ENCODE data around the gene CACNA1A.

Gene CACNA1A

GRCh38 chr19:13286195-13286985 is 219.9 kb downstream of the CACNA1A start:
- no peak overlapping the region for H3K4me3 ChIP-seq (ENCODE audit: low read depth in 1 of 2, low read length in 2 of 2)
- no peaks in the 10 kb centered on the region for H3K9me3 ChIP-seq (ENCODE audit: control insufficient read depth in 1 of 2, low read length in 2 of 2)
- H3K27me3 ChIP-seq (ENCODE audit: low read depth, low read length) = no peaks in the 10 kb centered on the region
- no peaks in the 10 kb centered on the region for H3K36me3 ChIP-seq (ENCODE audit: control insufficient read depth in 1 of 2, insufficient read depth in 2 of 2, low read length in 2 of 2)
- no peak overlapping the region for H3K27ac ChIP-seq (ENCODE audit: low read length)
- H3K4me1 ChIP-seq (ENCODE audit: control insufficient read depth in 1 of 2, insufficient read depth in 2 of 2, low read length in 2 of 2) = no peaks in the 10 kb centered on the region

GRCh38 chr19:13284929-13285928 is 221.1 kb downstream of the CACNA1A start:
- Histone ChIP-seq H3K36me3 (ENCODE audit: control insufficient read depth in 1 of 2, insufficient read depth in 2 of 2, low read length in 2 of 2) (no peaks in the 10 kb centered on the region), H3K9me3 (ENCODE audit: control insufficient read depth in 1 of 2, low read length in 2 of 2) (no peaks in the 10 kb centered on the region)

GRCh38 chr19:13283871-13284270 is 222.4 kb downstream of the CACNA1A start:
- no peak overlapping the region for H3K4me3 ChIP-seq (ENCODE audit: low read depth in 1 of 2, low read length in 2 of 2)
- H3K4me1 ChIP-seq (ENCODE audit: control insufficient read depth in 1 of 2, insufficient read depth in 2 of 2, low read length in 2 of 2) = no peaks in the 10 kb centered on the region
- H3K36me3 ChIP-seq (ENCODE audit: control insufficient read depth in 1 of 2, insufficient read depth in 2 of 2, low read length in 2 of 2) = no peaks in the 10 kb centered on the region
- H3K27me3 ChIP-seq (ENCODE audit: low read depth, low read length) = no peaks in the 10 kb centered on the region
- no peaks in the 10 kb centered on the region for H3K9me3 ChIP-seq (ENCODE audit: control insufficient read depth in 1 of 2, low read length in 2 of 2)
- no peak overlapping the region for H3K27ac ChIP-seq (ENCODE audit: low read length)

More at GRCh38 chr19:13284929-13285928, 221.1 kb downstream of the CACNA1A start:
- no peak overlapping the region for H3K27ac ChIP-seq (ENCODE audit: low read length)
- no peaks in the 10 kb centered on the region for H3K27me3 ChIP-seq (ENCODE audit: low read depth, low read length)
- H3K4me3 ChIP-seq (ENCODE audit: low read depth in 1 of 2, low read length in 2 of 2) = no peak overlapping the region
- H3K4me1 ChIP-seq (ENCODE audit: control insufficient read depth in 1 of 2, insufficient read depth in 2 of 2, low read length in 2 of 2) = no peaks in the 10 kb centered on the region

GRCh38 chr19:13282486-13283065 is 223.7 kb downstream of the CACNA1A start:
- Histone ChIP-seq H3K27ac (ENCODE audit: low read length) (no peak overlapping the region), H3K27me3 (ENCODE audit: low read depth, low read length) (no peaks in the 10 kb centered on the region), H3K9me3 (ENCODE audit: control insufficient read depth in 1 of 2, low read length in 2 of 2) (no peaks in the 10 kb centered on the region), H3K4me3 (ENCODE audit: low read depth in 1 of 2, low read length in 2 of 2) (no peak overlapping the region), H3K4me1 (ENCODE audit: control insufficient read depth in 1 of 2, insufficient read depth in 2 of 2, low read length in 2 of 2) (no peaks in the 10 kb centered on the region), H3K36me3 (ENCODE audit: control insufficient read depth in 1 of 2, insufficient read depth in 2 of 2, low read length in 2 of 2) (no peaks in the 10 kb centered on the region)

- H3K27me3 ChIP-seq (ENCODE audit: low read depth, low read length) = no peaks in the 10 kb centered on the region
- H3K36me3 ChIP-seq (ENCODE audit: control insufficient read depth in 1 of 2, insufficient read depth in 2 of 2, low read length in 2 of 2) = no peaks in the 10 kb centered on the region
- no peaks in the 10 kb centered on the region for H3K4me1 ChIP-seq (ENCODE audit: control insufficient read depth in 1 of 2, insufficient read depth in 2 of 2, low read length in 2 of 2)
- no peak overlapping the region for H3K27ac ChIP-seq (ENCODE audit: low read length)
- no peak overlapping the region for H3K4me3 ChIP-seq (ENCODE audit: low read depth in 1 of 2, low read length in 2 of 2)
- H3K9me3 ChIP-seq (ENCODE audit: control insufficient read depth in 1 of 2, low read length in 2 of 2) = no peaks in the 10 kb centered on the region
Observed at GRCh38 chr19:13281567-13282291, 224.6 kb downstream of the CACNA1A start.

GRCh38 chr19:13277104-13277809 is 229.0 kb downstream of the CACNA1A start:
- Histone ChIP-seq H3K27me3 (ENCODE audit: low read depth, low read length) (no peaks in the 10 kb centered on the region), H3K27ac (ENCODE audit: low read length) (no peak overlapping the region), H3K36me3 (ENCODE audit: control insufficient read depth in 1 of 2, insufficient read depth in 2 of 2, low read length in 2 of 2) (no peaks in the 10 kb centered on the region), H3K4me3 (ENCODE audit: low read depth in 1 of 2, low read length in 2 of 2) (no peak overlapping the region), H3K9me3 (ENCODE audit: control insufficient read depth in 1 of 2, low read length in 2 of 2) (no peaks in the 10 kb centered on the region), H3K4me1 (ENCODE audit: control insufficient read depth in 1 of 2, insufficient read depth in 2 of 2, low read length in 2 of 2) (no peaks in the 10 kb centered on the region)

- Histone ChIP-seq H3K27ac (ENCODE audit: low read length) (no peak overlapping the region), H3K36me3 (ENCODE audit: control insufficient read depth in 1 of 2, insufficient read depth in 2 of 2, low read length in 2 of 2) (no peaks in the 10 kb centered on the region), H3K9me3 (ENCODE audit: control insufficient read depth in 1 of 2, low read length in 2 of 2) (no peaks in the 10 kb centered on the region), H3K4me3 (ENCODE audit: low read depth in 1 of 2, low read length in 2 of 2) (no peak overlapping the region), H3K4me1 (ENCODE audit: control insufficient read depth in 1 of 2, insufficient read depth in 2 of 2, low read length in 2 of 2) (no peaks in the 10 kb centered on the region), H3K27me3 (ENCODE audit: low read depth, low read length) (no peaks in the 10 kb centered on the region)
Observed at GRCh38 chr19:13275016-13275722, 231.1 kb downstream of the CACNA1A start.

GRCh38 chr19:13270514-13271105 is 235.7 kb downstream of the CACNA1A start:
- Histone ChIP-seq H3K4me3 (ENCODE audit: low read depth in 1 of 2, low read length in 2 of 2) (no peak overlapping the region), H3K27me3 (ENCODE audit: low read depth, low read length) (no peaks in the 10 kb centered on the region), H3K9me3 (ENCODE audit: control insufficient read depth in 1 of 2, low read length in 2 of 2) (no peaks in the 10 kb centered on the region), H3K4me1 (ENCODE audit: control insufficient read depth in 1 of 2, insufficient read depth in 2 of 2, low read length in 2 of 2) (no peaks in the 10 kb centered on the region), H3K36me3 (ENCODE audit: control insufficient read depth in 1 of 2, insufficient read depth in 2 of 2, low read length in 2 of 2) (no peaks in the 10 kb centered on the region), H3K27ac (ENCODE audit: low read length) (no peak overlapping the region)

GRCh38 chr19:13269348-13269747 is 236.9 kb downstream of the CACNA1A start:
- Histone ChIP-seq H3K36me3 (ENCODE audit: control insufficient read depth in 1 of 2, insufficient read depth in 2 of 2, low read length in 2 of 2) (no peaks in the 10 kb centered on the region), H3K4me3 (ENCODE audit: low read depth in 1 of 2, low read length in 2 of 2) (no peak overlapping the region), H3K27me3 (ENCODE audit: low read depth, low read length) (no peaks in the 10 kb centered on the region), H3K27ac (ENCODE audit: low read length) (no peak overlapping the region), H3K4me1 (ENCODE audit: control insufficient read depth in 1 of 2, insufficient read depth in 2 of 2, low read length in 2 of 2) (no peaks in the 10 kb centered on the region), H3K9me3 (ENCODE audit: control insufficient read depth in 1 of 2, low read length in 2 of 2) (no peaks in the 10 kb centered on the region)

- no peaks in the 10 kb centered on the region for H3K36me3 ChIP-seq (ENCODE audit: control insufficient read depth in 1 of 2, insufficient read depth in 2 of 2, low read length in 2 of 2)
- no peaks in the 10 kb centered on the region for H3K27me3 ChIP-seq (ENCODE audit: low read depth, low read length)
- H3K9me3 ChIP-seq (ENCODE audit: control insufficient read depth in 1 of 2, low read length in 2 of 2) = no peaks in the 10 kb centered on the region
- H3K4me3 ChIP-seq (ENCODE audit: low read depth in 1 of 2, low read length in 2 of 2) = no peak overlapping the region
- H3K27ac ChIP-seq (ENCODE audit: low read length) = no peak overlapping the region
- H3K4me1 ChIP-seq (ENCODE audit: control insufficient read depth in 1 of 2, insufficient read depth in 2 of 2, low read length in 2 of 2) = no peaks in the 10 kb centered on the region
Observed at GRCh38 chr19:13267889-13268288, 238.4 kb downstream of the CACNA1A start.
